DOHH2 (cell line): Measurements from ENCODE around the gene HSPBP1.

Experiments used
- H3F3A ChIP-seq: fragments of 200-600 bp; sonication (generic), shearing (Covaris generic); 2 replicates; pipeline ENCODE4 v1.6.0; 2016; ENCODE audit warnings: antibody characterized with exemption, mild to moderate bottlenecking; ENCODE audit not compliant: control insufficient read depth, insufficient read depth
- H3K27ac ChIP-seq: fragments of 200-600 bp; sonication (generic); 2 replicates; pipeline ENCODE4 v1.5.1; 2014; ENCODE audit warnings: low read depth, mild to moderate bottlenecking, low read length, moderate library complexity
- H3K27me3 ChIP-seq: fragments of 200-600 bp; sonication (generic); 2 replicates; pipeline ENCODE4 v1.6.1; 2014; ENCODE audit warnings: mild to moderate bottlenecking, low read length, mixed read lengths; ENCODE audit not compliant: control insufficient read depth
- H3K36me3 ChIP-seq: fragments of 200-600 bp; sonication (generic); 2 replicates; pipeline ENCODE4 v1.6.1; 2014; ENCODE audit warnings: mild to moderate bottlenecking, low read length, moderate library complexity, mixed read lengths; ENCODE audit not compliant: control insufficient read depth
- H3K4me1 ChIP-seq: fragments of 200-600 bp; sonication (generic); 2 replicates; pipeline ENCODE4 v1.6.1; 2014; ENCODE audit warnings: mild to moderate bottlenecking, low read length, mixed read lengths; ENCODE audit not compliant: control insufficient read depth
- H3K4me2 ChIP-seq: fragments of 200-600 bp; sonication (generic); 2 replicates; pipeline ENCODE4 v1.6.0; 2014; ENCODE audit warnings: mild to moderate bottlenecking, low read length, moderate library complexity
- H3K4me3 ChIP-seq: fragments of 200-600 bp; sonication (generic); 2 replicates; pipeline ENCODE4 v1.5.1; 2014; ENCODE audit warnings: mild to moderate bottlenecking, low read length, mixed read lengths
- H3K79me2 ChIP-seq: fragments of 200-600 bp; sonication (generic); 2 replicates; pipeline ENCODE4 v1.6.1; 2014; ENCODE audit warnings: mild to moderate bottlenecking, low read length, mixed read lengths; ENCODE audit not compliant: control insufficient read depth
- H3K9me2 ChIP-seq: fragments of 200-600 bp; sonication (generic); replicated peaks from 2 replicates; pipeline ENCODE4 v1.6.1; 2014; ENCODE audit warnings: mild to moderate bottlenecking, low read length, mixed read lengths; ENCODE audit not compliant: control insufficient read depth
- H3K9me3 ChIP-seq: fragments of 200-600 bp; sonication (generic); 2 replicates; pipeline ENCODE4 v1.6.1; 2014; ENCODE audit warnings: antibody characterized with exemption, low read length, mixed read lengths; ENCODE audit not compliant: control insufficient read depth, insufficient read depth
- H4K20me1 ChIP-seq: fragments of 200-600 bp; sonication (generic); 2 replicates; pipeline ENCODE4 v1.6.0; 2014; ENCODE audit warnings: low read depth, mild to moderate bottlenecking, antibody characterized with exemption, low read length, moderate library complexity; ENCODE audit not compliant: control insufficient read depth, insufficient read depth
- CTCF ChIP-seq: fragments of 200-600 bp; sonication (generic); IDR thresholded peaks from one replicate; pipeline ENCODE4 v1.5.1; 2014; ENCODE audit warnings: antibody characterized with exemption, mild to moderate bottlenecking, low read depth, low read length; ENCODE audit not compliant: poor library complexity, severe bottlenecking
- EZH2phosphoT487 ChIP-seq: fragments of 200-600 bp; sonication (generic); IDR thresholded peaks from 2 replicates; pipeline ENCODE4 v1.6.1; 2017; ENCODE audit warnings: borderline replicate concordance, mild to moderate bottlenecking, antibody characterized with exemption, low read length, moderate library complexity, mixed read lengths

HSPBP1 gene

GRCh38 chr19:55285229-55285890, 5.5 kb upstream of the HSPBP1 start:
- Histone ChIP-seq H3K36me3 (no peaks in the 10 kb centered on the region), H3K4me3 (no peak overlapping the region), H3F3A (peaks cover 7% of the 10 kb centered on the region), H3K9me3 (no peaks in the 10 kb centered on the region), H3K4me1 (peaks cover 21% of the 10 kb centered on the region), H3K27me3 (peaks cover 3% of the 10 kb centered on the region; the same call in 1 of the 2 replicates), H3K27ac (no peak overlapping the region), H3K9me2 (no peaks in the 10 kb centered on the region), H4K20me1 (no peaks in the 10 kb centered on the region), H3K4me2 (no peak overlapping the region), H3K79me2 (no peaks in the 10 kb centered on the region)
- TF ChIP-seq CTCF (no peak), EZH2phosphoT487 (no peak)

GRCh38 chr19:55284405-55285058, 4.6 kb upstream of the HSPBP1 start:
- peaks cover 4% of the 10 kb centered on the region; the same call in 1 of the 2 replicates for H3F3A ChIP-seq
- H3K27ac ChIP-seq = no peak overlapping the region
- TF ChIP-seq CTCF (no peak), EZH2phosphoT487 (no peak)
- peaks cover 23% of the 10 kb centered on the region for H3K4me1 ChIP-seq
- H3K27me3 ChIP-seq = peaks cover 3% of the 10 kb centered on the region; the same call in 1 of the 2 replicates
- H3K4me2 ChIP-seq = no peak overlapping the region
- no peaks in the 10 kb centered on the region for H3K36me3 ChIP-seq
- no peak overlapping the region for H3K4me3 ChIP-seq
- H3K79me2 ChIP-seq = peaks cover 1% of the 10 kb centered on the region; the same call in 1 of the 2 replicates
- H3K9me3 ChIP-seq = no peaks in the 10 kb centered on the region
- H3K9me2 ChIP-seq = no peaks in the 10 kb centered on the region
- no peaks in the 10 kb centered on the region for H4K20me1 ChIP-seq

GRCh38 chr19:55283548-55284377, 3.9 kb upstream of the HSPBP1 start, which contains the start of gene BRSK1:
Gene BRSK1, plus strand, starts transcription at chr19:55283997. Its CDS starts 446 bp downstream, at chr19:55284443.
- H3K36me3 ChIP-seq = no peaks in the 10 kb centered on the region
- H3K79me2 ChIP-seq = peaks cover 6% of the 10 kb centered on the region; the same call in 1 of the 2 replicates
- no peaks in the 10 kb centered on the region for H4K20me1 ChIP-seq
- H3K4me1 ChIP-seq = peaks cover 30% of the 10 kb centered on the region
- H3K9me3 ChIP-seq = no peaks in the 10 kb centered on the region
- no peak for TF ChIP-seq CTCF
- TF ChIP-seq EZH2phosphoT487 = no peak
- peaks cover 3% of the 10 kb centered on the region; the same call in 1 of the 2 replicates for H3K27me3 ChIP-seq
- H3K9me2 ChIP-seq = no peaks in the 10 kb centered on the region
- H3K4me2 ChIP-seq = peak within 1 kb of the TSS; percentile 52
- peaks cover 4% of the 10 kb centered on the region; the same call in 1 of the 2 replicates for H3F3A ChIP-seq
- H3K4me3 ChIP-seq = peak within 1 kb of the TSS; percentile 44; the same call in 1 of the 2 replicates
- H3K27ac ChIP-seq = no peak within 1 kb of the TSS
